GM23338 (cell line): ENCODE results near the gene SMARCA2. TPM values are rescaled to one million over a fixed set of nuclear protein-coding genes. Genes with fewer than 3 reads are reported as not detected.

Experiments used
- ATAC-seq: fragments of 200-7000 bp; cut with Tn5 transposase; 3 replicates; pipeline ENCODE4 v1.9.1; 2020
- DNase-seq: peaks from one replicate; pipeline ENCODE4 v3.0.0-alpha.2; 2015; ENCODE audit warnings: low spot score
- H2AFZ ChIP-seq: fragments of 200-600 bp; sonication (generic); 2 replicates; pipeline ENCODE4 v1.8.0; 2016; ENCODE audit warnings: antibody characterized with exemption, mild to moderate bottlenecking, moderate library complexity
- H3F3A ChIP-seq: fragments of 200-600 bp; sonication (generic); replicated peaks from 2 replicates; pipeline ENCODE4 v1.8.0; 2017; ENCODE audit warnings: antibody characterized with exemption, mixed run types, low read depth
- H3K27ac ChIP-seq: fragments of 200-600 bp; sonication (generic); 2 replicates; pipeline ENCODE4 v1.6.1; 2016; ENCODE audit warnings: low read depth
- H3K27me3 ChIP-seq: fragments of 200-600 bp; sonication (generic); 2 replicates; pipeline ENCODE4 v1.8.0; 2016; ENCODE audit warnings: mild to moderate bottlenecking, mixed run types, moderate library complexity; ENCODE audit not compliant: insufficient read depth
- H3K36me3 ChIP-seq: fragments of 200-600 bp; sonication (generic); 2 replicates; pipeline ENCODE4 v1.8.0; 2016; ENCODE audit warnings: mild to moderate bottlenecking; ENCODE audit not compliant: insufficient read depth
- H3K4me1 ChIP-seq: fragments of 200-600 bp; sonication (generic); 2 replicates; pipeline ENCODE4 v1.8.0; 2016; ENCODE audit warnings: mild to moderate bottlenecking, moderate library complexity; ENCODE audit not compliant: insufficient read depth
- H3K4me2 ChIP-seq: fragments of 200-600 bp; sonication (generic); 2 replicates; pipeline ENCODE4 v1.7.1; 2017; ENCODE audit warnings: mixed run types
- H3K4me3 ChIP-seq: fragments of 200-600 bp; sonication (generic); 2 replicates; pipeline ENCODE4 v1.6.1; 2016; ENCODE audit warnings: mixed run types
- H3K79me2 ChIP-seq: fragments of 200-600 bp; sonication (generic); replicated peaks from 2 replicates; pipeline ENCODE4 v1.8.0; 2017; ENCODE audit warnings: mild to moderate bottlenecking; ENCODE audit not compliant: insufficient read depth
- H3K9me2 ChIP-seq: fragments of 200-600 bp; sonication (generic); 2 replicates; pipeline ENCODE4 v1.8.0; 2017; ENCODE audit not compliant: insufficient read depth
- H4K20me1 ChIP-seq: fragments of 200-600 bp; sonication (generic); replicated peaks from 2 replicates; pipeline ENCODE4 v1.8.0; 2017; ENCODE audit warnings: mild to moderate bottlenecking; ENCODE audit not compliant: insufficient read depth
- H3K27ac Mint-ChIP-seq: 2 replicates; pipeline ENCODE4 v1.8.0; 2020; ENCODE audit warnings: inconsistent platforms, mild to moderate bottlenecking, moderate library complexity, mixed read lengths
- H3K27me3 Mint-ChIP-seq: 3 replicates; pipeline ENCODE4 v1.8.0; 2022; ENCODE audit warnings: low read depth, mild to moderate bottlenecking, moderate library complexity, mixed read lengths, inconsistent platforms; ENCODE audit not compliant: insufficient read depth, poor library complexity
- H3K36me3 Mint-ChIP-seq: 3 replicates; pipeline ENCODE4 v1.8.0; 2021; ENCODE audit warnings: low read depth, mild to moderate bottlenecking, inconsistent platforms, moderate library complexity, mixed read lengths
- H3K4me1 Mint-ChIP-seq: 3 replicates; pipeline ENCODE4 v1.8.0; 2020; ENCODE audit warnings: mild to moderate bottlenecking, inconsistent platforms, mixed read lengths
- H3K4me3 Mint-ChIP-seq: 3 replicates; pipeline ENCODE4 v1.8.0; 2021; ENCODE audit warnings: moderate library complexity, mild to moderate bottlenecking, inconsistent platforms, mixed read lengths
- H3K9me3 Mint-ChIP-seq: 3 replicates; pipeline ENCODE4 v1.8.0; 2020; ENCODE audit warnings: moderate library complexity, mild to moderate bottlenecking, inconsistent platforms, mixed read lengths
- CREB1 ChIP-seq: fragments of 250-450 bp; sonication (Bioruptor Pico); IDR thresholded peaks from 2 replicates; pipeline ENCODE4 v1.5.0; 2020; ENCODE audit warnings: low read depth, mild to moderate bottlenecking, moderate library complexity
- CTCF ChIP-seq, 2 experiments: fragments of 200-600 bp in 1 of 2; sonication (generic) in 1 of 2; conservative IDR thresholded peaks; 2 replicates each; pipeline versions ENCODE4 v1.5.1 to v1.6.1; 2016 to 2017; ENCODE audit warnings: antibody characterized with exemption in 2 of 2, low read depth in 2 of 2, mild to moderate bottlenecking in 2 of 2, moderate library complexity in 1 of 2
- EZH2 ChIP-seq: fragments of 200-600 bp; sonication (generic); IDR thresholded peaks from one replicate; pipeline ENCODE4 v1.8.0; 2017; ENCODE audit warnings: antibody characterized with exemption, mild to moderate bottlenecking, low read depth; ENCODE audit not compliant: unreplicated experiment
- EZH2phosphoT487 ChIP-seq: fragments of 200-600 bp; sonication (generic); IDR thresholded peaks from one replicate; pipeline ENCODE4 v1.8.1; 2018; ENCODE audit warnings: antibody characterized with exemption; ENCODE audit not compliant: unreplicated experiment
- JUNB ChIP-seq: IDR thresholded peaks from one replicate; pipeline ENCODE4 v1.6.1; 2016; ENCODE audit warnings: antibody characterized with exemption; ENCODE audit not compliant: unreplicated experiment
- REST ChIP-seq: IDR thresholded peaks from one replicate; pipeline ENCODE4 v1.6.1; 2018; ENCODE audit warnings: antibody characterized with exemption; ENCODE audit not compliant: unreplicated experiment
- STAT1 ChIP-seq: IDR thresholded peaks from one replicate; pipeline ENCODE4 v1.6.1; 2016; ENCODE audit warnings: antibody characterized with exemption; ENCODE audit not compliant: unreplicated experiment
- ZNF114 ChIP-seq: fragments of 250-450 bp; sonication (Bioruptor Pico); IDR thresholded peaks from 2 replicates; pipeline ENCODE4 v1.5.0; 2020; ENCODE audit warnings: mild to moderate bottlenecking, moderate library complexity
- ZNF331 ChIP-seq: fragments of 250-450 bp; sonication (Bioruptor Pico); IDR thresholded peaks from 2 replicates; pipeline ENCODE4 v1.5.0; 2020; ENCODE audit warnings: low read depth, mild to moderate bottlenecking, moderate library complexity
- ZNF462 ChIP-seq: fragments of 250-450 bp; sonication (Bioruptor Pico); IDR thresholded peaks from 2 replicates; pipeline ENCODE4 v1.5.0; 2020; ENCODE audit warnings: mild to moderate bottlenecking, moderate library complexity
- polyA plus RNA-seq: library from polyadenylated mRNA; unstranded; fragments of >200 nt; fragmentation: Nextera tagmentation; extraction: Ambion mirVana; gene quantifications from 2 replicates; pipeline ENCODE4 v1.2.1, GENCODE V29; 2016
- total RNA-seq: library from RNA; depleted of rRNA; stranded (reverse); fragments of >200 nt; shearing (Covaris generic); gene quantifications from 2 replicates; pipeline ENCODE4 v1.2.3, GENCODE V29; 2014

The SMARCA2 gene
- total and polyA plus RNA-seq, 2 experiments from 2014 or later, result 21.7 to 21.9 TPM

GRCh38 chr9:2235623-2236022, 220.5 kb downstream of the SMARCA2 start:
- Histone ChIP-seq H4K20me1 (no peaks in the 10 kb centered on the region), H3K4me2 (no peak overlapping the region), H3K27me3 (no peaks in the 10 kb centered on the region), H3K79me2 (no peaks in the 10 kb centered on the region), H3K4me1 (peaks cover 8% of the 10 kb centered on the region; the same call in 1 of the 2 replicates), H3K4me3 (no peak overlapping the region), H2AFZ (no peak overlapping the region), H3K27ac (no peak overlapping the region), H3F3A (peaks cover 9% of the 10 kb centered on the region), H3K9me2 (peaks cover 7% of the 10 kb centered on the region; the same call in 1 of the 2 replicates), H3K36me3 (no peaks in the 10 kb centered on the region)
- Mint-ChIP-seq H3K4me1 (peaks cover 4% of the 10 kb centered on the region; the same call in 2 of the 3 replicates), H3K36me3 (peaks cover under 1% of the 10 kb centered on the region; the same call in 2 of the 3 replicates), H3K9me3 (peaks cover under 1% of the 10 kb centered on the region; the same call in 1 of the 3 replicates), H3K27ac (no peak overlapping the region), H3K27me3 (peaks cover 4% of the 10 kb centered on the region), H3K4me3 (no peak overlapping the region)
- DNase-seq (no peak), ATAC-seq (no peak)
- TF ChIP-seq CREB1 (CRISPR knock-in tag), result no peak
- no peak for TF ChIP-seq ZNF331
- no peak for TF ChIP-seq ZNF114 (CRISPR knock-in tag)
- TF ChIP-seq EZH2phosphoT487, result no peak

GRCh38 chr9:2236850-2237249, 221.7 kb downstream of the SMARCA2 start:
- Histone ChIP-seq H3F3A (peaks cover 16% of the 10 kb centered on the region), H3K27me3 (no peaks in the 10 kb centered on the region), H4K20me1 (no peaks in the 10 kb centered on the region), H3K36me3 (no peaks in the 10 kb centered on the region), H3K9me2 (peaks cover 3% of the 10 kb centered on the region; the same call in 1 of the 2 replicates), H2AFZ (no peak overlapping the region), H3K4me1 (peaks cover 16% of the 10 kb centered on the region; the same call in 1 of the 2 replicates), H3K79me2 (no peaks in the 10 kb centered on the region), H3K4me2 (no peak overlapping the region), H3K27ac (no peak overlapping the region), H3K4me3 (no peak overlapping the region)
- no peak for ATAC-seq
- no peaks in the 10 kb centered on the region for H3K9me3 Mint-ChIP-seq
- no peak overlapping the region for H3K27ac Mint-ChIP-seq
- no peak for DNase-seq
- peaks cover 4% of the 10 kb centered on the region; the same call in 1 of the 3 replicates for H3K36me3 Mint-ChIP-seq
- peaks cover 12% of the 10 kb centered on the region for H3K4me1 Mint-ChIP-seq
- H3K27me3 Mint-ChIP-seq, result peaks cover 5% of the 10 kb centered on the region
- no peak overlapping the region for H3K4me3 Mint-ChIP-seq
- TF ChIP-seq STAT1 (no peak), JUNB (no peak), CREB1 (CRISPR knock-in tag) (no peak), ZNF331 (no peak), CTCF (conservative IDR thresholded peaks at IDR 0.05; ENCODE audit: low read depth in 2 of 2) (no peak), ZNF462 (CRISPR knock-in tag) (no peak), EZH2 (no peak), REST (no peak), ZNF114 (CRISPR knock-in tag) (no peak)
